Activated T-cell treated with anti-CD3 and anti-CD28 coated beads, Interleukin-2, amount 50 U/mL, for 48 hours (primary cell): ENCODE data around the gene ADCY2.

Experiments used
- DNase-seq, 2 experiments: peaks; one replicate each; pipeline ENCODE4 v3.0.0-alpha.2; 2020

Gene ADCY2

DNA sequence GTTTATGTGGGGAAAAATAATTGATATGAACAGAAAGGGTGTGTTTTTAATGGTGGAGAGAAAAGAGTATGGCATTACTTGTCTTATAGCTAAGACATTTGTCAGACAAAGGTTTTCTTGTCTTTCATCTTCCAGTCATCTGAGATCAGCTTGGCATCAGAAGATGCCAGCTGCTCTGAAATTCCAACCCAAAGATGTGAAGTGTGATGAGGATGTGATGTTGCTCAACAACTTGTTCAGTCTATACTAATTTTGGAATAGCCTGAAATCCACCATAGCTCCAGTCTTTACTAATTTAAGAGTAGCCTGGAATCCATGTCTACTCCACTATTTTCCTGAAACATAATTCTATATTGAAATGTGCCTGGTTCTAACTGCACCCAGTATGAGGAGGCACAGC, 272.7 kb downstream of the ADCY2 start:
- DNase-seq: no peak

- DNase-seq: no peak
Measured at GRCh38 chr5:7671381-7671993, 275.5 kb downstream of the ADCY2 start.

GRCh38 chr5:7673658-7674057, 277.7 kb downstream of the ADCY2 start:
- DNase-seq: no peak

DNA sequence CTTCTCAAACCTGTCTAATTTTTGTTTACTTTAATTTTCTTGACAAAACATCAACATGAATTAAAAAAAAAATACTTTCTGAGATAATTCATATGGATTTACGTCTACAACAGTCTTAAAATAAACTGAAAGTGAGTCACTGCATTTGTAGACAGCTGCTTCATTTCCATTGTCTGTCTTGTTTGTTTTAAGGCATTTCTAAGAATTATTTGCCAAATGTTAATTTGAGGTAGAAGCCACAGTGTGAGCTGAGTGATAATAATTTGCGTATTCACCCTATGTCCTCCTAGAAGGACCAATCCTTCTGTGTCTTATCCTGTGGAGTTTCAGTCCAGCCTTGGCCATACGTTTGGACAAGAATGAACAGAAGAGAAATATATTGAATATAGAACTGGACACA, 280.5 kb downstream of the ADCY2 start:
- DNase-seq: no peak

- DNase-seq: no peak
Measured at GRCh38 chr5:7678030-7678429, 282.1 kb downstream of the ADCY2 start.

DNA sequence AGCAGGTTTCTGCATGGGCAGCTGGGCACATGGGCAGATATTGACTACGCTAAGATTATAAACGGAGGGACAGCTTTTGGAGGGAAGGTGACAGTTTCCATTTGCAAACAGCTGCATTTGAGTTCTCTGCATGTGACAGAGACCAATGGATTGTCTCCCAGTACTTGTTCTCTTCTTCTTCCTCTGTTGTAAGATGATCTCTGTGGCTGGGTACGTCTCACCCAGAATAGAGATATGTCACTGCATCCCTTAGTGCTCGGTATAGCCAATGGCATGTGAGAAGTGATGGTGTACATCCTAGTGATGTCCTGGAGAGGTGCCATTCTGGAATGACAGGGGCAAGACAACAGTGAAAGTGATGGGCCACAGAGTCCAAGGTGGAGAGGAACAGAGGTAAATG, 283.7 kb downstream of the ADCY2 start:
- DNase-seq: no peak

DNA sequence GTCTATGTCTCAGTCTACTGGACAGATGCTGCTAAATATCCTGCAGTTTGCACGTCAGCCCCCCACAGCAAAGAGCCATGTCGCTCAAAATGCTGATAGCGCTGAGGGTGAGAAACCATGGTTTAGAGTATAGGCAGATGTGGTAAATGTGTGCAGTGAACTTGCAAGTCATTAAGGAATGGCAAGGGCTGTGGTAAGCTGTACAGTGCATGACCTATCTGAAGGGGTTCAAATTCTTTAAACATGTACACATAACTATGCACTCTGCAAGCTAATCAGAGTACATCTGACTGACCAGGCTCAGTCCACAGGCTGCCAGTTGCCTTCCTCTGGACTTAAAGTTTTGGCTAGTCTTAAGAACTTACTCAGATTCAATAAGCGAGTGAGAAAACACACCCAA, 284.3 kb downstream of the ADCY2 start:
- no peak for DNase-seq

DNA sequence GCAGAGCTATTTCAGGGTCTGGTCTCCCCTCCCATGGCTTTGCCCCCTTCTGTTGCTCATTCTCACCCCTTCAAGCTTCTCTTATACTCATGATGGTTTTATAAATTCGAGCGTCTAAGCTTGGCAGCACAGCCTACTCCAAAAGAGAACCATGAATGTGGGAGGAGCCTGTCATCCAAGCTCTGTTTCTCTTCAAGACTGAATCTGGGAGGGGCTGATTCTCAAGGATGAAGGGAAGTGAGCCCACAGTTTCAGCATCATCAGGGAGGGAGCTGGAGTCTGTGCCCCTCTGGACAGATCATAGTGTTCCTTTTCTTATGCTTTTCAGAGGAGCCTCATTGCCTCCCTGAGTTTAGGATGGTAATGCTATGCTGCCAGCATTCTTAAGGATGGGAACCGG, 286.4 kb downstream of the ADCY2 start:
- DNase-seq: no peak

GRCh38 chr5:7683753-7684152, 287.8 kb downstream of the ADCY2 start:
- DNase-seq: no peak

DNA sequence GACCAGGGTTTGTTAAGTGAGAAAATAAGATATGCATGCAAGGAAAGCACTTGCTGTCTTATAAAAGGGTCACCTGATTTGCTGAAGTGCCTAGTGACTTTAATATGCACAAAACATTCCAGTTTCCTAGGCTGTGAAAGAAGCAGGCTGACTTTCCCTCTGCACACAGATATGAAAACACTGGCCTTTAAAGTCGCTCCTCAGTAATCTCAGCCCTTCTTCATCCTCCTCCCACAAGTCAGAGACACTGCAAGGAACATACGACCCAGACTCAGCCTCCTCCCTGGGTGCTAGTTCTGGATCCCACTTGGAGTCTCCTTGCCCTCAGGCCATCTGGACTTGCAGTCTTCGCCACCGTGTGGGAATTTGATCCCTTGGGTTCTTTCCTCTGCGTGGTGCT, 288.9 kb downstream of the ADCY2 start:
- no peak for DNase-seq

DNA sequence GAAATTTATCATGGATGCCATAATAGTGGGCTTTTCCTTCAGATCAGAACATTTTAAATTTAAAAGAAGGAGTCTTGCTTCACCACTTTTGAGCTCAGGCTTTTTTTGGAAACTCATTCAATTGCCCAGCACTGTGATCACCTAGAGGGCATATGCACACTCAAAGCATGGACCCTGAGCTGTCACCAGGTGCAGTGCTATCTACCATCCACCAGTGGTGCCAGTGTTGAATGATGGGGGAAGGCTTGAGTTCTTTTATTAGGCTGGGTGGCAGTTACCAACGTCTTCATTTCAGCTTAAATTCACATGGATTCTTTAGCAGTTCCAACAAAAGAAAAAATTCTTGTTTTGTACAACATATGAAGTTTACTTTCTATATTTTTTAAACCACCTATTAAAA, 290.9 kb downstream of the ADCY2 start:
- no peak for DNase-seq

DNA sequence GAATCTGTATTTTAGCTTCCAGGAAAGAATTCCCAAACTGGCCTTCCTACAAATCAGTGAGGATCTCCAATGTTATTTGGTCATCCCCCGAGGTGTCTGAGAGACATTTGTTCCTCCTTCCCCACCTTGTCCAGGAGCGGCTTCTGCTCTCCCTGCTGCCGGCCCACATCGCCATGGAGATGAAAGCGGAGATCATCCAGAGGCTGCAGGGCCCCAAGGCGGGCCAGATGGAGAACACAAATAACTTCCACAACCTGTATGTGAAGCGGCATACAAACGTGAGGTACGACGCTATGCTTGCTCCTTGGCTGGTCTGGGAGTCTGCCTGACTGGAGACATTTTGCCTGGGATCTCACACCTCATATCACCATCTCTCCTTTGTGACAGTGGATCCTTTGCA, 294.6 kb downstream of the ADCY2 start:
- DNase-seq: no peak

GRCh38 chr5:7705261-7705660, 309.3 kb downstream of the ADCY2 start:
- DNase-seq: no peak

GRCh38 chr5:7705736-7706135, 309.8 kb downstream of the ADCY2 start:
- no peak for DNase-seq

GRCh38 chr5:7706256-7706655, 310.3 kb downstream of the ADCY2 start:
- DNase-seq: no peak

DNA sequence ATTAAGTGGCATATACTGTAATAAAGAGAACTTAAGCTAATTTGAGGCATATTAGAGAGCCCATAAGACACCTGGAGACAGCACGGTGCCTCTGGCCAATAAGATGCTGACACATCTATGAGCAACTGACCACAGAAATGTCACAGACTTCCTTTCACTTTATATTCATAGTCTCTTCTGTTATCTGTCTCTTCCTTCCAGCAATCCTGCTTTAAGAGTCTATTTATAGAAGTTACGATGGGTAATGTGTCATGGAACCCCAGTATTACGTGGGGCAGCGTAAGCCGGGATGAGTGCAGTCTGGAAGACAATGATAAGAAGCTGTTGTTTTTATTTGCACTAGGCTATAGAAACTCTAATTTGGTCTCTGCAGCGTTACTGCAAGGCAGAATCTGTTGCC, 318.2 kb downstream of the ADCY2 start:
- DNase-seq: no peak

DNA sequence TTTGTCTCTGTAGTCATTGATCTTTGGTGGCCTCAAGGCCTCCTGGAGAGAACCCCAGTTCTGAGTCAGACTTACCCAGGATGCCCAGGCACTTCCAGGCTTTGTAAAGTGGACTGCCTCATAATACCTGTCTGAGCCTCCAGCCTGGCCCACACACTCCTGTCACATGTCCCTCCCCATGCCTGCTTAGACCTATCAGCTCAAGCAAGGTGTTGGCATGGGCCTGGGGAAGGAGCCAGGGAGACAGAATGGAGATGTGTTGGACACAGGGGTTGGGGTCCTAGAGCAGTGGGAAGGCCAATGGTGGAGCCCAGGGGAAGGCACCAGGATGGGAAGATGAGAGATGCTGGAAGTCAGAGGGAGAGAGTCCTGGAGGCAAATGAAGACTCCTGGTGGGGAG, 318.8 kb downstream of the ADCY2 start:
- DNase-seq: no peak

GRCh38 chr5:7717691-7718090, 321.8 kb downstream of the ADCY2 start:
- no peak for DNase-seq

DNA sequence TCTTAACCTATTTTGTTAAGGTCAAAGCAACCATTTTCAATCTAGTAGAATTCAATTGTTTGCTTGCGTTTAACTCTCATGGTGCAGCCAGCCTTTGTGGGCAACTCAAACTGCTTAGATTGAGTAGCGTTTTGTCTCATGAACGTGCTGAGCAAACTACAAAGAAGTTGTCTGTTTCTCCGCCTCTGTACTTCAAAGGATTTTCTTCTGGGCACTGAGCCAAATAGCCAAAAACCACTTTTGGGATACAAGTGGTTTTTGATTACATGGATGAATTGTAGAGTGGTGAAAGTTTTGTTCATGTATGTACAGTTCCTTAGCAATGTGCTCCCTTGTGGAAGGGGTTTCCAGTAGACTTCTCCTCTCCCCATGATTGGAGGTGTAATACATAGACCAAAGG, 332.1 kb downstream of the ADCY2 start:
- DNase-seq: no peak

- no peak for DNase-seq
Measured at GRCh38 chr5:7741415-7742065, 345.6 kb downstream of the ADCY2 start.

- no peak for DNase-seq
Measured at GRCh38 chr5:7742241-7742656, 346.3 kb downstream of the ADCY2 start.

DNA sequence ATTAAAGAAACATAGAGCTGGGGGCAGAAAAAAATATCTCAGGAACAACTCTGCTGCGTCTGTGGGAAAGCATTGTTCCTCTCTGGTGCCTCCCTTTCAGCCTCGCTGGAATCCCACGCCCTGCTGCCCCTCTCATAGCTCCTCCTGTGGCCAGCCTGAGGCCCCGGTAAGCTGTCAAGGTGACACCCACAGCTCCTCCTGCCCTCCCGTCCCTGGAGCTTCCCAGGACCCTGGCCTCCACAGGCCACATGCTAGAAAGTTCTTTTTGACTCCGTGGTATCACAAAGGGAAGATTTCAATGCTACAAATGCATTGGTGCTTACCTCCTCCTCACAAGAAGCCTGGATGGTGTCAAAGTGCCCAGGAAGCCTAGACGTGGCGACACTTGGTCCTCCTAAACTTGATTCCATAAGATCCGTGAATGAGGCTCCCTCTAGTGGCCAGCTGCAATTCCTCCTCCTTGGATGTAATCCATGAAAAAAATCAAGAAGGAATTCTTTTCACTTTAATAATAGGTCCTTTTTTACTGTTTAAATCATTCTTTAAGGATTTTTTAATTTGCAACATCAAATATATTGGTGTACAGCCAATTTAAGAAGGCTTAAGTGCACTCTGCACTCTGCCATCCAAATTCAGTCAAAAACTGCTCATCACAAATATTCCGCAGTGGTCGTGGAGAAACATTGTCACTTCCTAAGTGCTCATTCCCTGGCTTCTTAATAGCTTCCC, 350.1 kb downstream of the ADCY2 start:
- DNase-seq: peak; percentile 50 to 51

- no peak for DNase-seq
Measured at GRCh38 chr5:7747728-7748127, 351.8 kb downstream of the ADCY2 start.

DNA sequence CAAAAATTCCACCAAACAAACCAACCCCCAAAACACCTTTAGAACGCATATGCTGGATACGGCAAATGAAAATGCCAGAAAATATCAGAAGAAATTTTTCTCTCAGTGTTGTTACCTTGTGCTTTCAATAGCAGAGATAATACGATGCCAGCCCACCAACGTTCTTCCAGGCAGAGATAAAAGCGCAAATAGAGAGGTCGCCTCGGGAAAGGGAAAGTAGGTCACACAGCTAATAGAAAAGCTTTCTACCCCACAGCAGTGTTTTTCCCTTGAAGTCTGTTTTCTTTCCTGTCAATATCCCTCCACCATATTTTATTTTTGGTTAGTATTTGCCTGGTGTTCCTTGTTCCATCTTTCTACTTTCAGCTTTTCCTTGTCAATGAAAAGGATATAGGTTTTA, 353.7 kb downstream of the ADCY2 start:
- no peak for DNase-seq

DNA sequence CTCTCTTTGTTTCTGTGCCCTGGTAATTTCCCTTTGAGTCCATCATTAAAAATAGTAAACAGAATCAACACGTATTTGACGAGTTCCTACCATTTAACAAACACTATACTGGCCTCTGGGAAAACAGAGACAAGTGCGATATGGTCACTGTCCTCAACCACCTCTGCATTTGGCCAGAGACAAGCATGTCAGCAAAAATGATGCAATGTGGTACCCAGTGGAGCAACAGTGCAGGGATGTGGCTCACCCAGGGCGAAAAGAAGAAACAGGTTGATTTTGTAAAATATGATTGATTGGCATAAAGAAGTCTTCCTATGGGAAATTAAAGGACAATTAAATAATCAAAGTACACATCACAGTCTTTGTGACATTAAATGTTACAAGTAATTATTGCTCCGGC, 355.9 kb downstream of the ADCY2 start:
- no peak for DNase-seq
